ENCODE data around the gene PHTF1. TPM values are rescaled to one million over a fixed set of nuclear protein-coding genes. Genes with fewer than 3 reads are reported as not detected.
A peak's percentile ranks its signal among the peaks of the same experiment; 100 is the strongest.

Gene PHTF1
- total RNA-seq, 1 donor from 2014 or later = 48.5 TPM

DNA sequence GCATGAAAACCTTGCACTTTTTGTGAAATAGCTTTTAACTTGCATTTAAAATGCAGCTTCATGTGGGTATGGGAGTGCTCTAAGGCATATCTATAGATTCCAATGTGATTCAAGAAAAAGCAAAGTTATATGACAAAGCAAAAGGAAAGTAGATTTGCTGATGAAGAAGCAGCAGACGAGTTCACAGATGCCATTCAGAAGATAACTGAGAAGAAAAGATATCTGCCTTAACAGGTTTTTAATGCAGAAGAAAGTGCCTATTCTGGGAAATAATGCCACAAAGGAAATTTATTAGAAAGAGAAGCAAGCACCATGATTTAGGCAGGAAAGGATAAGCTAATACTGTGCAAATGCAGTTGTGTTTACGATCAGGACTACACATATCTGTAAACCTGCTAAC is 68.1 kb downstream of the PHTF1 start:
- H3K9me3 Mint-ChIP-seq = peaks cover 18% of the 10 kb centered on the region
- no peaks in the 10 kb centered on the region for H3K4me1 Mint-ChIP-seq
- no peak for DNase-seq (ENCODE audit: low read depth, low spot score)
- TF ChIP-seq, protein P1, sequence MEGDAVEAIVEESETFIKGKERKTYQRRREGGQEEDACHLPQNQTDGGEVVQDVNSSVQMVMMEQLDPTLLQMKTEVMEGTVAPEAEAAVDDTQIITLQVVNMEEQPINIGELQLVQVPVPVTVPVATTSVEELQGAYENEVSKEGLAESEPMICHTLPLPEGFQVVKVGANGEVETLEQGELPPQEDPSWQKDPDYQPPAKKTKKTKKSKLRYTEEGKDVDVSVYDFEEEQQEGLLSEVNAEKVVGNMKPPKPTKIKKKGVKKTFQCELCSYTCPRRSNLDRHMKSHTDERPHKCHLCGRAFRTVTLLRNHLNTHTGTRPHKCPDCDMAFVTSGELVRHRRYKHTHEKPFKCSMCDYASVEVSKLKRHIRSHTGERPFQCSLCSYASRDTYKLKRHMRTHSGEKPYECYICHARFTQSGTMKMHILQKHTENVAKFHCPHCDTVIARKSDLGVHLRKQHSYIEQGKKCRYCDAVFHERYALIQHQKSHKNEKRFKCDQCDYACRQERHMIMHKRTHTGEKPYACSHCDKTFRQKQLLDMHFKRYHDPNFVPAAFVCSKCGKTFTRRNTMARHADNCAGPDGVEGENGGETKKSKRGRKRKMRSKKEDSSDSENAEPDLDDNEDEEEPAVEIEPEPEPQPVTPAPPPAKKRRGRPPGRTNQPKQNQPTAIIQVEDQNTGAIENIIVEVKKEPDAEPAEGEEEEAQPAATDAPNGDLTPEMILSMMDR (conservative IDR thresholded peaks at IDR 0.05) = no peak
- peaks cover 67% of the 10 kb centered on the region for H3K36me3 Mint-ChIP-seq (ENCODE audit: low read depth)
- H3K27me3 Mint-ChIP-seq (ENCODE audit: low read depth) = no peaks in the 10 kb centered on the region
- H3K4me3 Mint-ChIP-seq = no peak overlapping the region
- H3K27ac Mint-ChIP-seq (ENCODE audit: unreplicated experiment) = no peak overlapping the region

DNA sequence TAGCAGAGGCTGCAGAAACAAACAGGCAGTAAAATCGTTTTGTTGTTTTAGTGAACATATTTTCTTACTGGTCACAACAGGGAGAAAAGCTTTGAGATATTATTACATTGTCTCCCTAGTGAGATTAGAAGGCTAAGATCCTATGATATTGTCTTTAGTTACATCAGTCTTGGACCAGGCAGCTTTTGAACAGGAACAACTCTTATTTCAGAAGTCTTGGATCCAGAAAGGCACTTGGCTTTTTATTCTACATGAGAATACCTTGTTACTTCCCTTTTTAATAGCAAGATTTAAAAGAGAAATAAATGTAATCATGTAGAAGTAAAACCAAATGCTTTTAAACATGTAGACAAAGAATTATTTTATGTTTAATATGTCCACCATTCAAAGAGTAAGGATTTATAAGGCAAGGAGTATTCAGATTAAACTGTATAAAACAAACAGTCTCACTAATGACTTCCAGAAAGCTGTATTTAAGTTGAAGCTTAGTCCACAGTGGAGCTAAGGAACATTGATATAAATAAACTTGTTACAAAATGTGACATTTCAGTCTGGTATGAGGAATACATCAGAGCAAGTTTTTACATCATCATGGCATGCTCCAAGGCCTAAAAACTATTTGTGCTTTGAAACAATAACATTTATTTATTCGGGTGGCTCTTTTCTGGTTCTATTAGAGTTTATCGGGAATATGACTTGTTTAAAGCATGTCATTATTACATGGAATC is 72.2 kb downstream of the PHTF1 start:
- peaks cover 27% of the 10 kb centered on the region for H3K36me3 Mint-ChIP-seq (ENCODE audit: low read depth)
- H3K9me3 Mint-ChIP-seq = peaks cover 7% of the 10 kb centered on the region
- H3K27ac Mint-ChIP-seq (ENCODE audit: unreplicated experiment) = no peak overlapping the region
- H3K4me1 Mint-ChIP-seq = no peaks in the 10 kb centered on the region
- DNase-seq (ENCODE audit: low read depth, low spot score) = no peak
- TF ChIP-seq, protein P1 (conservative IDR thresholded peaks at IDR 0.05) = no peak
- H3K4me3 Mint-ChIP-seq = no peak overlapping the region
- no peaks in the 10 kb centered on the region for H3K27me3 Mint-ChIP-seq (ENCODE audit: low read depth)

DNA sequence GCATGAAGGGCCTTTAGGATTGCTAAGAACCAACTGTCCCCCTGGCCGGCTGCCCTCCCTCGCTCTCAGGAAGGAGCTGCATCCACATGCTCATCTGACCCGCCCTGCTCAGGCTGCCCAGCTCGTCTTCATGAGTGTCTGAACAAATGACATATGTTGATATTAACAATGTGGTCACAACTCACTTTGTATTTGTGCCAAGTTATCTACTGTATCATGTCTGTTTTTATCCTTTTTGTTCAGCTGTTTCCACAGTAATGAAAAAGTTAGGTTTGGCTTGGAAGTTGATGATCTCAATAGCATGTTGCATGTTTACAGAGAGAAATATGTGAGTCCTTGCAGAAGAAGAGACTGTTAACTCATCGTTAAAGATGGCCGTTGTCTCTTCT is 75.1 kb downstream of the PHTF1 start:
- Mint-ChIP-seq H3K4me1 (no peaks in the 10 kb centered on the region), H3K27me3 (ENCODE audit: low read depth) (no peaks in the 10 kb centered on the region), H3K27ac (ENCODE audit: unreplicated experiment) (no peak overlapping the region), H3K4me3 (no peak overlapping the region), H3K36me3 (ENCODE audit: low read depth) (peaks cover 5% of the 10 kb centered on the region), H3K9me3 (no peaks in the 10 kb centered on the region)
- no peak for DNase-seq (ENCODE audit: low read depth, low spot score)
- TF ChIP-seq, protein P1 (conservative IDR thresholded peaks at IDR 0.05) = no peak

- H3K27ac Mint-ChIP-seq (ENCODE audit: unreplicated experiment) = peak overlapping the region; percentile 28
These were observed 75.7 kb downstream of the PHTF1 start for GRCh38 chr1:113683384-113684152.

DNA sequence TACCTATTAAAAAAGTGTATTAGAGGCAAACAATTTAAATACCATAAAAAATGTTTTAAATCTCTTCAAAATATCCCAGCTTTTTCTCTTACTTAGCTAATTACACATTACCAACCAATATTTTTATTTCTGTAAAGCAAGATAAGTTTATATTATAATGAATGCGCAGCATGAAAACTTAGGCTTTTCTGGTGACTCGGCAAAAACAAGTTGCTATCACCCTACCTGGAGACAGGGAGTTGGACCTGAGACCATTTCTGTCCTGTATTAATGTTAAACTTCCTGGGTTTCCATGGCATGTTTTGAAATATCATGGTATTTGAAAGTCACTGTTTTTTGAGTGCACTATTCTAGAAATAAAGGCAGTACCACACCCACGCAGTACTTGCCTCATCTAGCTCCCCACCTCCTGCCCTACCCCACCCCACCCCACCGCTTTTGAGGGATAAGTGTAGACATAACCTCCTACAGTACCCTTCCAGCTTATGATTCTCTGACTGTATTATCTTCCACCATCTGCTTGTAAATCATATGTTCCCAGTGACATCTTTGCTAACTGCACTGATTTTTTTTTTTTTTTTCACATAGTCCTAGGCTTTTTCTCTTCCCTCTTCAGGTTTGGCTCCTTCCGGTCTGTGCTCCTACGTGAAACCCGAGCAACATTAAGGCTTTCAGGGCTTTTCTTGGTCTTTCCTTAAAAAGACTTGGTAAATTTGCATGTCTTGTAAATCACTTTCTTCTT is 77.5 kb downstream of the PHTF1 start:
- H3K27ac Mint-ChIP-seq (ENCODE audit: unreplicated experiment) = no peak overlapping the region
- TF ChIP-seq, protein P1 (conservative IDR thresholded peaks at IDR 0.05) = no peak
- no peak for DNase-seq (ENCODE audit: low read depth, low spot score)
- H3K9me3 Mint-ChIP-seq = no peaks in the 10 kb centered on the region
- no peaks in the 10 kb centered on the region for H3K4me1 Mint-ChIP-seq
- H3K36me3 Mint-ChIP-seq (ENCODE audit: low read depth) = peaks cover 3% of the 10 kb centered on the region
- H3K27me3 Mint-ChIP-seq (ENCODE audit: low read depth) = no peaks in the 10 kb centered on the region
- no peak overlapping the region for H3K4me3 Mint-ChIP-seq

More at GRCh38 chr1:113683384-113684152, 75.7 kb downstream of the PHTF1 start:
- Mint-ChIP-seq H3K4me3 (no peak overlapping the region), H3K27me3 (ENCODE audit: low read depth) (no peaks in the 10 kb centered on the region), H3K9me3 (no peaks in the 10 kb centered on the region), H3K36me3 (ENCODE audit: low read depth) (peaks cover 4% of the 10 kb centered on the region), H3K4me1 (no peaks in the 10 kb centered on the region)
- TF ChIP-seq, protein P1 (conservative IDR thresholded peaks at IDR 0.05) = no peak
- no peak for DNase-seq (ENCODE audit: low read depth, low spot score)

All from neural crest cell (in vitro differentiated cells).